A673 (cell line): ENCODE data around the gene BICD1.

Source experiments
- EZH2 ChIP-seq: fragments of 200-600 bp; sonication (generic); IDR thresholded peaks from 2 replicates; pipeline ENCODE4 v1.6.1; 2017; ENCODE audit warnings: borderline replicate concordance, low read depth, mild to moderate bottlenecking, mixed read lengths, antibody characterized with exemption, low read length; ENCODE audit not compliant: poor library complexity, severe bottlenecking
- TF ChIP-seq, protein P1 (sequence below): fragments of 300-800, 200-600 bp; sonication (generic); conservative IDR thresholded peaks from 2 replicates; pipeline ENCODE4 v1.5.1; 2017; ENCODE audit warnings: low read depth, mild to moderate bottlenecking, antibody characterized with exemption, low read length, moderate library complexity, mixed read lengths

DNA sequence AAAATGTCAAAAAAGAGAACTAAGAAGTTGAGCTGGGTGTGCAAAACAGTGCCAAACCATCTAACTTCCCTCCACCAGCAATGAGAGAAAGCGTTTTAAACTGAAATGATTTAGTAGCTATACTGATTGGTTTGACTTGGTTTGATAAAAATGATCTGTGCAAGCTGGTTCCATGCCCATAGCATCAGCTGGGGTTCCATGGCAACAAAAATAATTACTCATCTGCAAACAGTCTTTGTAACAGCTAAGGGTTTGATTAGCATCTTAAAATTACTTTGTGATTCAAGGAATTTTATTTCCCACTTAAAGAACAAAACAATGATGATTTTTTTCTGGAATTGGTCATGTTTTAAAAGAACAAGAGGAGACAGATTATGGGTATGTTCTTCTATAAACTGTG lies 15.0 kb upstream of the BICD1 start:
- TF ChIP-seq, protein P1, sequence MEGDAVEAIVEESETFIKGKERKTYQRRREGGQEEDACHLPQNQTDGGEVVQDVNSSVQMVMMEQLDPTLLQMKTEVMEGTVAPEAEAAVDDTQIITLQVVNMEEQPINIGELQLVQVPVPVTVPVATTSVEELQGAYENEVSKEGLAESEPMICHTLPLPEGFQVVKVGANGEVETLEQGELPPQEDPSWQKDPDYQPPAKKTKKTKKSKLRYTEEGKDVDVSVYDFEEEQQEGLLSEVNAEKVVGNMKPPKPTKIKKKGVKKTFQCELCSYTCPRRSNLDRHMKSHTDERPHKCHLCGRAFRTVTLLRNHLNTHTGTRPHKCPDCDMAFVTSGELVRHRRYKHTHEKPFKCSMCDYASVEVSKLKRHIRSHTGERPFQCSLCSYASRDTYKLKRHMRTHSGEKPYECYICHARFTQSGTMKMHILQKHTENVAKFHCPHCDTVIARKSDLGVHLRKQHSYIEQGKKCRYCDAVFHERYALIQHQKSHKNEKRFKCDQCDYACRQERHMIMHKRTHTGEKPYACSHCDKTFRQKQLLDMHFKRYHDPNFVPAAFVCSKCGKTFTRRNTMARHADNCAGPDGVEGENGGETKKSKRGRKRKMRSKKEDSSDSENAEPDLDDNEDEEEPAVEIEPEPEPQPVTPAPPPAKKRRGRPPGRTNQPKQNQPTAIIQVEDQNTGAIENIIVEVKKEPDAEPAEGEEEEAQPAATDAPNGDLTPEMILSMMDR = no peak
- TF ChIP-seq EZH2 = no peak
